ENCODE data around the gene CLEC18C. TPM values are rescaled to one million over a fixed set of nuclear protein-coding genes. Genes with fewer than 3 reads are reported as not detected.
"Not testable (repeated sequence)": the region's sequence is repeated elsewhere in the genome, so short reads cannot be mapped to it uniquely, and the experiment has no call there.

The CLEC18C gene
- total RNA-seq, 2 donors from 2014 or later = not detected

DNA sequence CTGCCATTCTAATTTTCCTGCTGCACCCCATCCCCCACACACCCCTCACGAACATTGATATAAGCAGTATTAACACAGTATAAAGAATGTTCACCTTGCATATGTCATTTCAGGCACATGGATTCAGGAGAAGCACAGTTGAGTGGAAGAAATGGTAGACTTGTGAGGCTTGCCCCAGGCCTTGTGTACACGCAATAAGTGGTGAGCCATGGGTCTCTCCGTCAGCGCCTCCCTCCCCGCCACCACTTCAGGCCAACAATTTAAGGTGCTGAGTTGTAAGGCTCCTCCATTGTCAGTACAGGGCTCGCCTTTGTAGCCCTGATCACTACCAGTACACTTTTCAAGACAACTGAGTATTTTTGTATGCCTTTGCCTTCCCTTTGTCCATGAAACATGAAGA lies 12.2 kb upstream of the CLEC18C start:
- Histone ChIP-seq H3K4me1 (peaks cover 0 to 4% of the 10 kb centered on the region in 2 donors), H3K36me3 (peaks cover 35% of the 10 kb centered on the region), H3K4me3 (no peak overlapping the region), H3K27me3 (no peaks in the 10 kb centered on the region), H3K27ac (no peak overlapping the region), H3K9me3 (no peaks in the 10 kb centered on the region)
- DNase-seq (ENCODE audit: low spot score) = no peak
- TF ChIP-seq, protein P1, sequence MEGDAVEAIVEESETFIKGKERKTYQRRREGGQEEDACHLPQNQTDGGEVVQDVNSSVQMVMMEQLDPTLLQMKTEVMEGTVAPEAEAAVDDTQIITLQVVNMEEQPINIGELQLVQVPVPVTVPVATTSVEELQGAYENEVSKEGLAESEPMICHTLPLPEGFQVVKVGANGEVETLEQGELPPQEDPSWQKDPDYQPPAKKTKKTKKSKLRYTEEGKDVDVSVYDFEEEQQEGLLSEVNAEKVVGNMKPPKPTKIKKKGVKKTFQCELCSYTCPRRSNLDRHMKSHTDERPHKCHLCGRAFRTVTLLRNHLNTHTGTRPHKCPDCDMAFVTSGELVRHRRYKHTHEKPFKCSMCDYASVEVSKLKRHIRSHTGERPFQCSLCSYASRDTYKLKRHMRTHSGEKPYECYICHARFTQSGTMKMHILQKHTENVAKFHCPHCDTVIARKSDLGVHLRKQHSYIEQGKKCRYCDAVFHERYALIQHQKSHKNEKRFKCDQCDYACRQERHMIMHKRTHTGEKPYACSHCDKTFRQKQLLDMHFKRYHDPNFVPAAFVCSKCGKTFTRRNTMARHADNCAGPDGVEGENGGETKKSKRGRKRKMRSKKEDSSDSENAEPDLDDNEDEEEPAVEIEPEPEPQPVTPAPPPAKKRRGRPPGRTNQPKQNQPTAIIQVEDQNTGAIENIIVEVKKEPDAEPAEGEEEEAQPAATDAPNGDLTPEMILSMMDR (IDR thresholded peaks at IDR 0.05) = no peak

DNA sequence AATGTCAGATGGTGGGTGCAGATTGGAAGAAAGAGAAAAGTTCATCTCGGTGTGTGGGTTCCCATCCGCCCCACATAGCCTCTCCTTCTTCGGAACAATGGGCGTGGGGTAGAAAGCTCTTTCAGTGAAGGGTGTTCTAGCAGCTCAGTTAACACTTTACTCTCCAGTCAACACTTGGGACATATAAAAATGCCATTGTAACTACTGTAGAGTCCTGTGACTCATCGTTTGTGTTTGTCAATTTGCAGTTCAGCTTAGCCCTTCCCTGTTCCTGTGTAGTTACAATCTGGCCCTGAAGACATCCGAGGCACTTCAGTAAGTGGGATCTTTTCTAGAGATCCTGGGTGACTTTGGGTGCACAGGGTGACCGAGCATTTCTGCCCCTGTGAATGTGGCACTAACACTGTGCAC lies 11.5 kb upstream of the CLEC18C start:
- H3K4me1 ChIP-seq = peaks cover 0 to 4% of the 10 kb centered on the region in 2 donors
- DNase-seq (ENCODE audit: low spot score) = no peak
- TF ChIP-seq, protein P1 (IDR thresholded peaks at IDR 0.05) = no peak
- peaks cover 28% of the 10 kb centered on the region for H3K36me3 ChIP-seq
- no peak overlapping the region for H3K4me3 ChIP-seq
- H3K27ac ChIP-seq = no peak overlapping the region
- H3K27me3 ChIP-seq = no peaks in the 10 kb centered on the region
- H3K9me3 ChIP-seq = no peaks in the 10 kb centered on the region

DNA sequence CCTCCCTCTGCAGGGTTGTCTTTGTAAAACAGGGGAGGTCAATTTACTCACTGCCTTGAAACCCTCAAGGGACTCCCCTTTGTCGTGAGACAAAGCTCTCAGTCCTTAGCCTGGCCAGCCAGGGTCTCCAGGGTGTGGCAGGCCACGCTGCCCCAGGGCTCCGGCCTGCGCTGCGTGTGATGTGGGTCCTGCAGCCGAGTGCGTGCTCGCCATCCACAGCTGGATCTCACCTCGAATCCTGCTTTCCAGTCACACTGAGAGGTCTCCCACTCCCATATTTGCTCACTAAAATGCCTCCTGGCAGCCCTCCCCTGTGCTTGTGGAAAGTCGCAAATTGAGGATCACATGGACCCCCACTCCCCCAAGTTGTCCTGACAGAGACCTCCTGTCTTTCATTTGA lies 10.0 kb upstream of the CLEC18C start:
- H3K27me3 ChIP-seq = no peaks in the 10 kb centered on the region
- no peak overlapping the region for H3K27ac ChIP-seq
- no peaks in the 10 kb centered on the region for H3K9me3 ChIP-seq
- H3K4me1 ChIP-seq = peaks cover 0 to 4% of the 10 kb centered on the region in 2 donors
- no peak for DNase-seq (ENCODE audit: low spot score)
- H3K4me3 ChIP-seq = no peak overlapping the region
- peaks cover 12% of the 10 kb centered on the region for H3K36me3 ChIP-seq
- TF ChIP-seq, protein P1 (IDR thresholded peaks at IDR 0.05) = no peak

DNA sequence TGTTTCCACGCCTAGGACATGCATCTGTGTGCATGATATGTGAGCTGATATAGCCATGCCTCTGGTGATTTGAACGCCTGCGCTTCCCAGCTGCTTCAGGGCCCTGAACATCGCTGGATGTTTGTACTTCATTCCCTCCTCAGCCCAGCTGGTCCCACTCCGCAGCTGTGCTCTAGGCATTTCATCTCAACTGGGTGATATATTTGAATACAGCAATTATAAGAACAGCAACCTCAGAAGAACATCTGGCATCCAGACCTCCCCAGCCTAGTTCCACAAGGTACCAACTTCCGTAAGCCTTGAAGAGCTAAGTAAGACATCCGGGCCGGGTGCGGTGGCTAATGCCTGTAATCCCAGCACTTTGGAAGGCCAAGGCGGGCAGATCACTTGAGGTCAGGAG lies 6.9 kb upstream of the CLEC18C start:
- not testable (repeated sequence) for H3K4me3 ChIP-seq; H3K27me3 ChIP-seq; H3K9me3 ChIP-seq; H3K27ac ChIP-seq; H3K36me3 ChIP-seq; H3K4me1 ChIP-seq; DNase-seq (ENCODE audit: low spot score)

- H3K9me3 ChIP-seq; H3K4me1 ChIP-seq; H3K27ac ChIP-seq; DNase-seq (ENCODE audit: low spot score); H3K27me3 ChIP-seq; H3K36me3 ChIP-seq; H3K4me3 ChIP-seq: not testable (repeated sequence)
These were observed 329 bp downstream of the CLEC18C start for GRCh38 chr16:70173916-70174315.

DNA sequence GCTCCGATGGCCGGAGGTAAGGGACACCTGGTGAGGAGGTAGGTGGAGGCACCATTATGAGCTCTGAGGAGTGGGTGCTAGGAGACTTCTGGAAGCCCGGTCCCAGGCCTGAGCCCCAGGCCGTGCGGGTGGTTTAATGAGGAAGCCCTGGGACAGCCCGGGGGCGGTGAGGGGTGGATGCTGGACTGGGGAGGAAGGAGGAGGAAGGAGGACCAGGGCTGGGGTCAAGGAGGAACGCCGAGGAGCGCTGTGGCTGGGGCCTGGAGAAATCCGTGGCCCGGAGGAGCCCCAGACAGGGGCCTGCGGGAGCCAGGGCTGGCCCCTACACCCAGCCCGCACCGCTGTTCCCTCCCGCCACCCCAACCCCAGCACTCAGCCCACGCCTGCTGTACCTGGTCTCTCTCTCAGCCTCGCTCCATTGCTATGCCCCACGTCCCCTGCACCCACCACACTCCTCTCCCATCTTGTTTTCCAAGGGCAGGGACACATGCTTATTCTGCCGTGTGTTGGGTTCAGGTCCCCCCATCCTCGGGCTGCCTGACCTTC lies 873 bp downstream of the CLEC18C start:
- H3K27ac ChIP-seq; H3K4me1 ChIP-seq; H3K4me3 ChIP-seq; H3K36me3 ChIP-seq; DNase-seq (ENCODE audit: low spot score); H3K9me3 ChIP-seq; H3K27me3 ChIP-seq: not testable (repeated sequence)

- peak overlapping the region in 1 of 2 donors; percentile 61 for H3K27ac ChIP-seq
- not testable (repeated sequence) for DNase-seq (ENCODE audit: low spot score)
These were observed 14.4 kb downstream of the CLEC18C start for GRCh38 chr16:70187858-70188607.

GRCh38 chr16:70188608-70188915 lies 15.0 kb downstream of the CLEC18C start:
- DNase-seq (ENCODE audit: low spot score); H3K27me3 ChIP-seq; H3K4me1 ChIP-seq; H3K36me3 ChIP-seq; H3K9me3 ChIP-seq: not testable (repeated sequence)
- H3K4me3 ChIP-seq = peak overlapping the region; percentile 36 to 47
- H3K27ac ChIP-seq = peak overlapping the region in 1 of 2 donors; percentile 61

More at GRCh38 chr16:70187858-70188607, 14.4 kb downstream of the CLEC18C start:
- H3K4me3 ChIP-seq = peak overlapping the region; percentile 36 to 47
- not testable (repeated sequence) for H3K27me3 ChIP-seq, H3K4me1 ChIP-seq, H3K9me3 ChIP-seq, H3K36me3 ChIP-seq

- H3K36me3 ChIP-seq; H3K27ac ChIP-seq; DNase-seq (ENCODE audit: low spot score); H3K9me3 ChIP-seq; H3K4me3 ChIP-seq; H3K4me1 ChIP-seq; H3K27me3 ChIP-seq: not testable (repeated sequence)
These were observed 17.0 kb downstream of the CLEC18C start for GRCh38 chr16:70190574-70190973.

DNA sequence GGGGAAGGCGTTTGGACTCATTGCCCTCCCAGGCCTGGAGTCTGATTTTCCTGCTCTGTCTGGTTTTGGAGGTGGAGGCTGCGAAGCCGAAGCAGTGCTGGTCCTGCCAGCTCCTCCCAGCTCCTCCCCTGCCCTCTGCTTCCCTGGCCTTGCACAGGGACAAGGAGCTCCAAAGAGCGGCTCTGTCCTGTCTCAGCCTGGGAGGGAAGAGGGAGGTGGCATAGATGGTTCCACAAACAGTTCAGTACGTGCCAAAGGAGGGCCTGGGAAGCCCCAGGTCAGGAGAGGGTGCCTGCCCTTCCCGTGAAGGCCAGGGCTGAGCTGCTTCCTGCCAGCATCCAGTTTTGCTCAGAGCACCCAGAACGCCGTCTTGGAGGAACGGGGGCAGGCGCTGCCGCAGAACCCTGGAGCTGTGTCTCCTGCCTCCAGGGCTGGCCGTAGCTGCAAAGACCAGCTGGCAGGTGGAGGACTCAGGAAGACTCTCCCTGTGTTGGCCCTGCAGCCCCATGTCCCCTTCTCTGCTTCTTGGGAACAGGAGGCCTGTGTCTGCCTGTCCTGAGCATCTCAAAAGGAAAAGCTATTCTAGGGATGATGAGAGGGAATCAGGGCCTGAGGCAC lies 23.2 kb downstream of the CLEC18C start:
- H3K27me3 ChIP-seq; H3K27ac ChIP-seq; H3K4me1 ChIP-seq; H3K9me3 ChIP-seq; H3K36me3 ChIP-seq; DNase-seq (ENCODE audit: low spot score); H3K4me3 ChIP-seq: not testable (repeated sequence)

- not testable (repeated sequence) for H3K9me3 ChIP-seq; DNase-seq (ENCODE audit: low spot score); H3K27me3 ChIP-seq; H3K36me3 ChIP-seq; H3K4me3 ChIP-seq; H3K27ac ChIP-seq; H3K4me1 ChIP-seq
These were observed 24.0 kb downstream of the CLEC18C start for GRCh38 chr16:70197611-70198010.

- H3K4me3 ChIP-seq; H3K36me3 ChIP-seq; H3K27ac ChIP-seq; H3K4me1 ChIP-seq; DNase-seq (ENCODE audit: low spot score); H3K27me3 ChIP-seq; H3K9me3 ChIP-seq: not testable (repeated sequence)
These were observed 24.6 kb downstream of the CLEC18C start for GRCh38 chr16:70198230-70198629.

All from right atrium auricular region (tissue), 2 donors.